AG10803 (cell line): ENCODE measurements around the gene CCDC141.

ENCODE experiments used
- DNase-seq: peaks from one replicate; pipeline ENCODE4 v3.0.0; 2010; ENCODE audit warnings: low read depth
- H3K4me3 ChIP-seq: 2 replicates; pipeline ENCODE4 v1.5.1; 2011; ENCODE audit warnings: mild to moderate bottlenecking, low read length, control low read depth
- CTCF ChIP-seq: conservative IDR thresholded peaks from 2 replicates; pipeline ENCODE4 v1.5.1; 2011; ENCODE audit warnings: mild to moderate bottlenecking, low read length, control low read depth, inconsistent platforms

CCDC141 gene

GRCh38 chr2:178844701-178845100 lies 205.2 kb downstream of the CCDC141 start:
- no peak for TF ChIP-seq CTCF

GRCh38 chr2:178844269-178844668 lies 205.7 kb downstream of the CCDC141 start:
- no peak overlapping the region for H3K4me3 ChIP-seq
- no peak for DNase-seq
- TF ChIP-seq CTCF, result no peak

More at GRCh38 chr2:178844701-178845100, 205.2 kb downstream of the CCDC141 start:
- DNase-seq, result no peak
- H3K4me3 ChIP-seq, result no peak overlapping the region

GRCh38 chr2:178843697-178844096 lies 206.2 kb downstream of the CCDC141 start:
- TF ChIP-seq CTCF, result no peak
- DNase-seq, result no peak
- H3K4me3 ChIP-seq, result no peak overlapping the region

GRCh38 chr2:178836807-178837206 lies 213.1 kb downstream of the CCDC141 start:
- DNase-seq, result no peak
- no peak overlapping the region for H3K4me3 ChIP-seq
- TF ChIP-seq CTCF, result no peak

- no peak overlapping the region for H3K4me3 ChIP-seq
- DNase-seq, result no peak
- TF ChIP-seq CTCF, result no peak
Measured at GRCh38 chr2:178834086-178834485, 215.9 kb downstream of the CCDC141 start.

GRCh38 chr2:178833382-178833781 lies 216.6 kb downstream of the CCDC141 start:
- DNase-seq, result no peak
- TF ChIP-seq CTCF, result no peak
- no peak overlapping the region for H3K4me3 ChIP-seq

GRCh38 chr2:178830451-178830850 lies 219.5 kb downstream of the CCDC141 start:
- no peak overlapping the region for H3K4me3 ChIP-seq
- no peak for TF ChIP-seq CTCF
- DNase-seq, result no peak
